T-helper 1 cell treated with Interleukin-12 subunit alpha and Interleukin-12 subunit beta and Interleukin-4 antibody, amounts not matched to agents 30 μg/mL and 1 μg/mL, for 36 hours (primary cell): ENCODE data around the gene IGF2BP3.

ENCODE experiments used
- H3K27ac Mint-ChIP-seq: one replicate; pipeline ENCODE4 v1.8.0; 2021; ENCODE audit warnings: mild to moderate bottlenecking, mixed read lengths
- H3K27me3 Mint-ChIP-seq: one replicate; pipeline ENCODE4 v1.8.0; 2021; ENCODE audit warnings: low read depth, mixed read lengths
- H3K36me3 Mint-ChIP-seq: one replicate; pipeline ENCODE4 v1.8.0; 2021; ENCODE audit warnings: low read depth, mixed read lengths
- H3K4me1 Mint-ChIP-seq: one replicate; pipeline ENCODE4 v1.8.0; 2021; ENCODE audit warnings: low read depth, mixed read lengths
- H3K4me3 Mint-ChIP-seq: one replicate; pipeline ENCODE4 v1.8.0; 2021; ENCODE audit warnings: mild to moderate bottlenecking, moderate library complexity, mixed read lengths
- H3K9me3 Mint-ChIP-seq: one replicate; pipeline ENCODE4 v1.8.0; 2021; ENCODE audit warnings: mixed read lengths

IGF2BP3 gene

GRCh38 chr7:23357190-23358093, 112.8 kb downstream of the IGF2BP3 start:
- Mint-ChIP-seq H3K4me3 (no peak overlapping the region), H3K4me1 (peaks cover 14% of the 10 kb centered on the region), H3K9me3 (no peaks in the 10 kb centered on the region), H3K27me3 (peaks cover 71% of the 10 kb centered on the region), H3K27ac (no peak overlapping the region), H3K36me3 (no peaks in the 10 kb centered on the region)

DNA sequence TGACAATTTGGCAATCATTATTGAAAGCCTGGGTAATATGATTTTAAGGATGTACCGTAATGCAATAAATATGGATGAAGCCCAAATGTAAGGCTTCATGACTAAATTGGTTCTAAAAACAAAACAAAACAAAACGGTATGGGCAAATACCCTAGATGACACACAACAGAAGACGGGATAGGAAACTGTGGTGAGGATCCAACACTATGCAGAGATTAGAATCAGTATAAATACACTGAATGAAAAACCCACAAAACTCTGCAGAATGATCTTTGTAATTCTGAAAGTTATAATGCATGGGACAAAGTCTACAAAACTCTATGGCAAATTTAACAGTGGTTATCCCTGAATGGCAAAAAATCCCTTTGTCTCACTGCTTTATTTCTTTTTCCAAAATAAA, 113.6 kb downstream of the IGF2BP3 start:
- H3K9me3 Mint-ChIP-seq: no peaks in the 10 kb centered on the region
- H3K4me1 Mint-ChIP-seq: peaks cover 14% of the 10 kb centered on the region
- H3K27me3 Mint-ChIP-seq: peaks cover 69% of the 10 kb centered on the region
- peak overlapping the region; percentile 33 for H3K4me3 Mint-ChIP-seq
- H3K36me3 Mint-ChIP-seq: no peaks in the 10 kb centered on the region
- peak overlapping the region; percentile 33 for H3K27ac Mint-ChIP-seq

DNA sequence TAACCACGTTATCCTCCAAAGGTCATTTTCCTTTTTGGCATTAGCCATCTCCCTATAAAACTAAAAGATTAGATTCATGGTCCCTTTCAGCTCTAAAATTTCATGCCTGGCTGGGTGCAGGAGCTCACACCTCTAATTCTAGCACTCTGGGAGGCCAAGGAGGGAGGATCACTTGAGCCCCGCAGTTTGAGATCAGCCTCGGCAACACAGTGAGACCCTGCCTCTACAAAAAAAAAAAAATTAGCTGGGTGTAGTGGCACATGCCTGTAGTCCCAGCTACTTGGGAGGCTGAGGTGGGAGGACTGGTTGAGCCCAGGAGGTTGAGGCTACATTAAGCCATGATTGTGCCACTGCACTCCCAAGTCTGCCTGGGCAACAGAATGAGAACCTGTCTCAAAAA, 114.1 kb downstream of the IGF2BP3 start:
- no peaks in the 10 kb centered on the region for H3K36me3 Mint-ChIP-seq
- no peaks in the 10 kb centered on the region for H3K9me3 Mint-ChIP-seq
- H3K27me3 Mint-ChIP-seq: peaks cover 72% of the 10 kb centered on the region
- H3K27ac Mint-ChIP-seq: no peak overlapping the region
- H3K4me1 Mint-ChIP-seq: peaks cover 14% of the 10 kb centered on the region
- H3K4me3 Mint-ChIP-seq: no peak overlapping the region

DNA sequence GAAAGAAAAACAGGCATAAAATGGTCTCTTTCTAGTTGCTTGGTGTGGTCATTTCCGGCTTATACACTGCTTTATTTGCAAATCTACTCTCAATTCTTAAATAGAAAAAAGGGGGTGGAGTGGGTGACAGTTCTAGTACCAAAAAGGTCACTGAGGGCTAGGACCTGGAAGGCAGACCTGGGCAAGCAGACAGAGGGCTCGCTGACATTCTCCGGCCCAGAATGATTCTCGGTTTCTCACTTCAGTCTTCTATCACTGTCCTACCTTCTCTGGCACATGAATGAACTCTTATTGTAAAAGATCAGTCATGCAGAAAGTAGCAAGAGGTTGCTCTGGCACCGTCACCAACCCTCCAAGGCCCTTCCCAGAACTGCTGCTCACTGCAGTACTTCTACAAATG, 117.1 kb downstream of the IGF2BP3 start:
- no peak overlapping the region for H3K27ac Mint-ChIP-seq
- peaks cover 67% of the 10 kb centered on the region for H3K27me3 Mint-ChIP-seq
- H3K36me3 Mint-ChIP-seq: no peaks in the 10 kb centered on the region
- no peak overlapping the region for H3K4me3 Mint-ChIP-seq
- no peaks in the 10 kb centered on the region for H3K9me3 Mint-ChIP-seq
- peaks cover 14% of the 10 kb centered on the region for H3K4me1 Mint-ChIP-seq

- H3K4me1 Mint-ChIP-seq: peaks cover 19% of the 10 kb centered on the region
- H3K36me3 Mint-ChIP-seq: peaks cover 3% of the 10 kb centered on the region
- no peak overlapping the region for H3K27ac Mint-ChIP-seq
- no peaks in the 10 kb centered on the region for H3K9me3 Mint-ChIP-seq
- peaks cover 58% of the 10 kb centered on the region for H3K27me3 Mint-ChIP-seq
- H3K4me3 Mint-ChIP-seq: no peak overlapping the region
Measured at GRCh38 chr7:23350466-23350865, 119.8 kb downstream of the IGF2BP3 start.

DNA sequence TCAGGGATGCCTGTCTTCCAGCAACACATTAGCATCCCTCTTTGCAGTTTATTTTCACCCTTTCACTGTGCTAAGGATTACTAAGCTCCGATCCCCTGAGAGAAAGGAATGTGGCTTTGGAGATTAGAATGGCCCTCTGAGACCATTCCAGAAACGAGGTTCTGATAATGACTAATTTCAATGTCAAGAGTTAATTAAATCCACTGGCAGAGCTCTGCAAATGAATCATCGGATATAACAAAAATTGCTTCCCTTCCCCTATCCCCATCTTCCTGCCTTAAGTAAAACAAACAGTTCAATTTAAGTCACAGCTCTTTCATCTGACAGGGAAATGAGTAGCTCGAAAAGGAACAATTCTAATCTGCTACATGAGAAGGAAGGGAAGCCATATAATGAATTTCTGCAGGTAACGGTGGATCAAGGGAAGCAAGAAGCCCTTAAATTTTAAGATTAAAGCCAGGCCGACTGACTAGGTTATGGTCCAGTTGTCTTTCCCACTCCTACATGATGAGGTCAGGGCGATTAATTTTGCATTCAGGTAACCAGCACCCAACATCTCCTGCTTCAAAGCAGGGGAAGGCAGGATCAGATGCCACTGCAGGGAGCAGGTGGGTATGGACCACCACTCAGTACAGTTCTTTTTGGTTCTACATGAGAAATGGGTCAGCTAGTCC, 120.7 kb downstream of the IGF2BP3 start:
- Mint-ChIP-seq H3K27ac (no peak overlapping the region), H3K9me3 (no peaks in the 10 kb centered on the region), H3K27me3 (peaks cover 53% of the 10 kb centered on the region), H3K4me3 (no peak overlapping the region), H3K36me3 (peaks cover 3% of the 10 kb centered on the region), H3K4me1 (peaks cover 22% of the 10 kb centered on the region)

- Mint-ChIP-seq H3K4me3 (no peak overlapping the region), H3K4me1 (peaks cover 22% of the 10 kb centered on the region), H3K36me3 (peaks cover 5% of the 10 kb centered on the region), H3K9me3 (no peaks in the 10 kb centered on the region), H3K27me3 (peaks cover 40% of the 10 kb centered on the region), H3K27ac (no peak overlapping the region)
Measured at GRCh38 chr7:23347682-23348180, 122.6 kb downstream of the IGF2BP3 start.

DNA sequence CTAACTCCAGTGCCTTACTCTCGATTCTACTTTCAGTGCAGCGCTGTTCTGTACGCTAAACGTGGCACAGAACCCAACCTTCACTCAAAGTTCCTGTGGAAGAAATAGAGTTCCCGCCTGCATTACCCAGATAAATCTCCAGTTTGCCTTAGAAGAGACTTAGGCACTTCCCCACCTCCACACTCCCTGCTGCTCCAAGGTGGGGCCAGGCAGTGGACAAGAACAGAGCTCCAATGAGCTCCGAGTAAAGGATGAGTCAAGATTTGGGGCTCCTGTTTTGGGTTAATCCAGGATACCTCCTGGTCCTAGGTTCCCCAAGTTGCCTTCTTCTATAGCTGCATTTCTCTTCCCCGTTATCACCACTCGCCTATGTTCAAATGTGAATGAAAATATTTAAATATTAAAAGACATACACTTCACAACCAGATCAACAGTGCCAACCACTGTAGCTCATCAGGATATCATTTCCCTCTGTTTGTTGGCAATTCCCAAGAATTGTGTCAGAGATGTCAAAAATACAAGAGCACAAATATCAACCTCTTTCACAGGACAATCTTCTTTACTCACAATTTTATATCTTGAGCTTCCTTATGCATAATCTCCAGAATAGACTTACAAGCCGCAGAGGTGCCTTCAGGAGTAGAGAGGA, 123.1 kb downstream of the IGF2BP3 start:
- peaks cover 22% of the 10 kb centered on the region for H3K4me1 Mint-ChIP-seq
- no peaks in the 10 kb centered on the region for H3K9me3 Mint-ChIP-seq
- peak overlapping the region; percentile 43 for H3K27ac Mint-ChIP-seq
- peaks cover 5% of the 10 kb centered on the region for H3K36me3 Mint-ChIP-seq
- H3K27me3 Mint-ChIP-seq: peaks cover 42% of the 10 kb centered on the region
- H3K4me3 Mint-ChIP-seq: peak overlapping the region; percentile 17

DNA sequence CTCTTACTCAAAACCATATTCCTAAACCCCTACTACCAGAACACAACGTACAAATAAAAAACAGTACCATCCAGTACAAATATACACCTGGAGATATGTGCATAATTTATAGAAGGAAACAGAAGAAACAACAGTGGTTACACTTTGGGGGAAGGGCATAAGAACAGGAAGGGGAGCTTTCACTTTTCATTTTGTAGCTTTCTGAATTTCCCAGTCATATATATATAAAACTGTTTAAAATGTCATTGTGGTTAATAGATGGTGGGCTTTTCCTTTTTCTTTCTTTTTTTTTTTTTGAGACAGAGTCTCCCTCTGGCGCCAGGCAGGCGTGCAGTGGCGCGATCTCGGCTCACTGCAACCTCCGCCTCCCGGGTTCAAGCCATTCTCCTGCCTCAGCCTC, 124.0 kb downstream of the IGF2BP3 start:
- Mint-ChIP-seq H3K4me1 (peaks cover 22% of the 10 kb centered on the region), H3K9me3 (no peaks in the 10 kb centered on the region), H3K36me3 (peaks cover 5% of the 10 kb centered on the region), H3K4me3 (peak overlapping the region; percentile 62), H3K27ac (peak overlapping the region; percentile 72), H3K27me3 (peaks cover 34% of the 10 kb centered on the region)

DNA sequence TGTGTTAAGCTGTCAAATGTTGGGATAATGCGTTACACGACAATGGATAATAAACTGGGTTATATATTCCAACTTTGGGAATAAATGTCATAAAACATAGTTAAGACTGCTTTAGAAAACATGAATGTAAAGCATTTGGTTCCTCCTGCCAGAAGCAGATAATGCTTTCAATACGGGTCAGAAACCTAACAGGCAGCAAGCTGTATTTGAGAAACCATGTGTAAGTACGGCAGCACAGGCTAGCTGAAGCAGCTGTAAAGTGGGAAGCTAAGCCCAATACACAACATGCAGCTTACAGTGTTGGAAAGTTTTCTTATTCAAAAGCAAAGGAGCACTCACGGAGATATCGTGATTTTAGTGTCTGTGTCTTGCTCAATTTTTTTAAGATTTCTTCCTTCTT, 124.7 kb downstream of the IGF2BP3 start:
- Mint-ChIP-seq H3K9me3 (no peaks in the 10 kb centered on the region), H3K36me3 (peaks cover 5% of the 10 kb centered on the region), H3K4me3 (peak overlapping the region; percentile 62), H3K27ac (no peak overlapping the region), H3K27me3 (peaks cover 27% of the 10 kb centered on the region), H3K4me1 (peaks cover 22% of the 10 kb centered on the region)

DNA sequence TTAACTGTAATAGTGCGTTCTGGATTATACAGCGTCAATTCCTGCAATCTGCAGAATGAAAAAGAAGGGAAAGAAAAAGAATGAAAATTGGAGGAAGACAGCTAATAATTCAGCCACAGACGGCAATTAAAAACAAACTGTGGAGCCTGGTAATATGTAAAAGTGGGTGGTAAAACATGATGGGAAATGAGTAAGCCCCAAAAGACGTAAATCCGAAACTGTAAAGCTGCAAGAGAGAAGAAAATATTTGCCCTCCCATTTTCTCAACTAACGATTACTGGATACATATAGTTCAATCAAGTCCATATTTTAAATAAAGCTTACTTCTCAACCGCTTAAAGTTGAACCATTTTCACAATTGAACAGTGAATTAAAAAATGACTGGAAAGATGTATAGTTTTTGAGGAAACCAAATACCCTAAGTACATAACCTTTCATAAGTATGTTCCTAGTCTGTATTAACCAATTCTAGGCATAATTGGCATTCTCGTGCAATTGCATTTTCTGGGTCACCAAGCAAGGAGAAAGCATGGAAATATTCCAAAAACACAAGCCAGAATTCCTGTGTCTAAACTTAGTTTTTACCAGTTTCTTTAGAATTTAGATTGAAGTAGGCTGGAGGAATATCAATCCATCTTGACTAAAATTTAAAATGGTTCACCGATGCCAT, 126.3 kb downstream of the IGF2BP3 start:
- Mint-ChIP-seq H3K4me3 (no peak overlapping the region), H3K9me3 (no peaks in the 10 kb centered on the region), H3K36me3 (peaks cover 5% of the 10 kb centered on the region), H3K4me1 (peaks cover 22% of the 10 kb centered on the region), H3K27me3 (peaks cover 26% of the 10 kb centered on the region), H3K27ac (no peak overlapping the region)

DNA sequence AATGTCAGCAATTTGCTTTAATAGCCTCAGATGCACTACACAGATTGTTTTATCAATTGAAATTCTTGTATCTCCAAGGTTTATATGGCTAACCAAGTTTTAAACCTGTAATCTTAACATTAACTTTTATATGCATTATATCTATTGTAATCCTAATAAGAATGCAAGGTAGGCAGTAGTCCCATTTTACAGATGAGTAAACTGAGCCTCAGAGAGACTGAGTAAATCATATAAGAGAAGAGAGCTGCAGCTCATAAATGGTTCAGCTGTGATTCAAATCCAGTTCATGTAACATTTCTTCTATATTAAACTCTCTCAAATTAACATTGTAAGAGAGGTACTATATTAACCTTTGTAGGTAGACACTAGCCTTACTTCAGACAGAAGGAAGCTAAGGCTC, 127.2 kb downstream of the IGF2BP3 start:
- H3K27ac Mint-ChIP-seq: no peak overlapping the region
- H3K36me3 Mint-ChIP-seq: peaks cover 5% of the 10 kb centered on the region
- H3K9me3 Mint-ChIP-seq: no peaks in the 10 kb centered on the region
- H3K4me3 Mint-ChIP-seq: no peak overlapping the region
- peaks cover 22% of the 10 kb centered on the region for H3K4me1 Mint-ChIP-seq
- peaks cover 28% of the 10 kb centered on the region for H3K27me3 Mint-ChIP-seq

DNA sequence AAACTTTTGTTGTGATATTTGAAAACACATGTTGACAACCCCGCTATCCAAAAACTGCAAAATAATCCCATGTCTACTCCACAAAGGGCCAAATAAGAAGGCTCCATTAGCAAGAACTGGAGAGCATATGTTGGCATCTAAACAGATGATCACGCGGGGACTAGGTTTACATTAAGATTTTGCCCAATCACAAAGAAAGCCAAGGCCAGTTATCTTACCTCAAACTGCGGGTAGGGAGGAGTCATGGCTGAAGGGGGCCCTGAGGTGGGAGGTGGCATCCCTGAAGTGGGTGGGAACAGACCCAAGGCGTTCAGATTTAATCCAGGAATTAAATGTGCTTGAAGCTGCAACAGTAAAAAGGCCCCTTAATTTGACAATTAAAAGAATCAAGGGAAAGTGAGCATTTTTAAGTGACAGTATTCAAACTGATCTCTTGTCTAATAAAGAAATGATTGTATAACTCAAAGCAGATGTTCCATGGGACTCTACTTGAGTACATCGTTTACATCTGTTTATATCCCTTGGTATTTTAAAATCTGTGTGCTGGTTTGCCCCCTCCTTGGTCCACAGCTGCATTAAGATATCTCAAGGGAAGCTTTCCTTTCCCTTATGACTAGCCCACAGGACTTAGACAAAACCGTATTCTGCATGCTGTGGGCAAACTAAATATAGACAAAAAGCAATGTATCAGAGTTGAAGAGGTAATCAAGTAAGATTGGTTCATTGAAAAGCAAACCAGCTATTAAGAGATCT, 128.3 kb downstream of the IGF2BP3 start:
- no peak overlapping the region for H3K27ac Mint-ChIP-seq
- peaks cover 38% of the 10 kb centered on the region for H3K27me3 Mint-ChIP-seq
- no peaks in the 10 kb centered on the region for H3K9me3 Mint-ChIP-seq
- peaks cover 4% of the 10 kb centered on the region for H3K36me3 Mint-ChIP-seq
- H3K4me3 Mint-ChIP-seq: no peak overlapping the region
- peaks cover 14% of the 10 kb centered on the region for H3K4me1 Mint-ChIP-seq
